ENCODE data around the gene NEK11. TPM values are rescaled to one million over a fixed set of nuclear protein-coding genes. Genes with fewer than 3 reads are reported as not detected.
A peak's percentile ranks its signal among the peaks of the same experiment; 100 is the strongest.

The NEK11 gene
- total RNA-seq, 1 donor, result 14.5 TPM

DNA sequence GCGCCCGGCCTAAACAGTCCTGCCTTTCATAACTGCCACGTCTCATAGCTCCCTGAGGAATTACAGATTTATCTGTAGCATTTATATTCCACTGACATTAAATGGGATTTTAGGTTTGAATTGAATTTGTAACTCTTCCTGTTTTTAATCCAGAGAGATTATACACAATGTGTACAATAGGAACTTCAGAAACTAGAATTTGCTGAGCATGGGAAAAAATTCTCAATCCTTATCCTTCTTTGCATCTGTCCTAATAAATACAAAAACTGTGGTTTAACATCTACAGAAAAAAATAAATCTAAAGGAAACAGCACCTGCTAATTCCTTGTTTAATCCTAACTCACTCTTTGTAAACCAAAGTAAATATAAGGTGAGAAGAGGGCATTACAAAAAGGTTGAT, 2.2 kb downstream of the NEK11 start:
- Histone ChIP-seq H3K4me1 (ENCODE audit: insufficient read depth, low read length) (peaks cover 14% of the 10 kb centered on the region), H3K36me3 (ENCODE audit: insufficient read depth, low read length) (peaks cover 7% of the 10 kb centered on the region), H4K20me1 (ENCODE audit: insufficient read depth, low read length) (no peaks in the 10 kb centered on the region), H3K27ac (ENCODE audit: low read depth, low read length) (no peak overlapping the region), H2AFZ (ENCODE audit: low read length) (no peak overlapping the region), H3K79me2 (ENCODE audit: insufficient read depth, low read length) (peaks cover 24% of the 10 kb centered on the region), H3K4me3 (ENCODE audit: insufficient read depth, low read length) (no peak overlapping the region), H3K27me3 (ENCODE audit: insufficient read depth, low read length) (no peaks in the 10 kb centered on the region), H3K9me3 (ENCODE audit: low read depth, low read length) (no peaks in the 10 kb centered on the region), H3K4me2 (ENCODE audit: insufficient read depth, low read length) (no peak overlapping the region)
- TF ChIP-seq, protein P1, sequence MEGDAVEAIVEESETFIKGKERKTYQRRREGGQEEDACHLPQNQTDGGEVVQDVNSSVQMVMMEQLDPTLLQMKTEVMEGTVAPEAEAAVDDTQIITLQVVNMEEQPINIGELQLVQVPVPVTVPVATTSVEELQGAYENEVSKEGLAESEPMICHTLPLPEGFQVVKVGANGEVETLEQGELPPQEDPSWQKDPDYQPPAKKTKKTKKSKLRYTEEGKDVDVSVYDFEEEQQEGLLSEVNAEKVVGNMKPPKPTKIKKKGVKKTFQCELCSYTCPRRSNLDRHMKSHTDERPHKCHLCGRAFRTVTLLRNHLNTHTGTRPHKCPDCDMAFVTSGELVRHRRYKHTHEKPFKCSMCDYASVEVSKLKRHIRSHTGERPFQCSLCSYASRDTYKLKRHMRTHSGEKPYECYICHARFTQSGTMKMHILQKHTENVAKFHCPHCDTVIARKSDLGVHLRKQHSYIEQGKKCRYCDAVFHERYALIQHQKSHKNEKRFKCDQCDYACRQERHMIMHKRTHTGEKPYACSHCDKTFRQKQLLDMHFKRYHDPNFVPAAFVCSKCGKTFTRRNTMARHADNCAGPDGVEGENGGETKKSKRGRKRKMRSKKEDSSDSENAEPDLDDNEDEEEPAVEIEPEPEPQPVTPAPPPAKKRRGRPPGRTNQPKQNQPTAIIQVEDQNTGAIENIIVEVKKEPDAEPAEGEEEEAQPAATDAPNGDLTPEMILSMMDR (IDR thresholded peaks at IDR 0.05; ENCODE audit: extremely low read depth, low read depth, low read length), result no peak
- no peak for DNase-seq (ENCODE audit: insufficient read length, low spot score, missing footprints)

DNA sequence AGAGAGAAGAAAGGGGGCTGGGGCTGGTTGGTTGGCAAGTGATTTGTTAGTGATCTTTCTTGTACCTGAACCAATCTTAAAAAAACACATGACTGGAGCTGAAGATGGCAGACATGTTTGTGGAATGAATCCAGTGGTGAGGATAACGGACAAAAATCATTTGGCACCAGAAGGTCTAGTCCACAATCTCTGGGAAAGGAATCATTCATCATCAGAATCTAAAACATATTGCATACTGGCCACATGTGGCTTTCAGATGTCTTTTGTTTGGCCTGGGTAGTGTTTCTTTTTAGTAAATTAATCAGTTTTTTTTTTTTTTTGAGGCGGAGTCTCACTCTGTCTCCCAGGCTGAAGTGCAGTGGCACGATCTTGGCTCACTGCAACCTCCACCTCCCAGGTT, 5.0 kb downstream of the NEK11 start:
- no peaks in the 10 kb centered on the region for H3K36me3 ChIP-seq (ENCODE audit: insufficient read depth, low read length)
- no peak overlapping the region for H3K4me3 ChIP-seq (ENCODE audit: insufficient read depth, low read length)
- H3K4me1 ChIP-seq (ENCODE audit: insufficient read depth, low read length), result peaks cover 17% of the 10 kb centered on the region
- H3K9me3 ChIP-seq (ENCODE audit: low read depth, low read length), result no peaks in the 10 kb centered on the region
- no peak overlapping the region for H3K27ac ChIP-seq (ENCODE audit: low read depth, low read length)
- no peak overlapping the region for H3K4me2 ChIP-seq (ENCODE audit: insufficient read depth, low read length)
- no peak for DNase-seq (ENCODE audit: insufficient read length, low spot score, missing footprints)
- no peak overlapping the region for H2AFZ ChIP-seq (ENCODE audit: low read length)
- H3K79me2 ChIP-seq (ENCODE audit: insufficient read depth, low read length), result peaks cover 6% of the 10 kb centered on the region
- no peaks in the 10 kb centered on the region for H3K27me3 ChIP-seq (ENCODE audit: insufficient read depth, low read length)
- TF ChIP-seq, protein P1 (IDR thresholded peaks at IDR 0.05; ENCODE audit: extremely low read depth, low read depth, low read length), result no peak
- no peaks in the 10 kb centered on the region for H4K20me1 ChIP-seq (ENCODE audit: insufficient read depth, low read length)

DNA sequence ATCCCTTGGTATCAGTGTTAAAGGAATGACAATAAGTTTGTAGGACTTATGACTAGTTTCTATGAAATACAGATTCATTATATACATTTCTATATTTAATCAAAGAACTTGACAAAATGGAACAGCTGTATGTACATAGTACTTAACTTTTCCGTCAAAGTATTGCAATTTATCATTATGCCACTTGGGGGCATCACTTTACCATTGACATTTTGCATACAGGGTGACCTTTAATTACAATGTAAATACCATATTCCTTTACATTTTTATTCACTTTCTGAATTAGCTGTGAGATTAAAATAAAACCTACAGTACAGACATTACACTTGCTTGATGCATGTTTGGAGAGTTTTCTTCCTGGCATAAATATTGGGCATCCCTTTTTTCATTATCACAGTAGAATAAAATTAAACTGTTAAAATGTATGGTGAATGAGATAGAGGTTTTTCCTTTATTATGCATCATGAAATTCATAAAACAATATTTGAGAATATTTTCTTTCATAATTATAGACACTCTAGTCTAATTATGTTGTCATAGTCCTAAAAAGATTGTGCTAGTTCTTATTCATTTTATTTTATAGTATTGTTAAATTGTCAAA, 6.9 kb downstream of the NEK11 start:
- no peak overlapping the region for H3K4me3 ChIP-seq (ENCODE audit: insufficient read depth, low read length)
- no peaks in the 10 kb centered on the region for H3K36me3 ChIP-seq (ENCODE audit: insufficient read depth, low read length)
- H2AFZ ChIP-seq (ENCODE audit: low read length), result no peak overlapping the region
- peak; percentile 65 for DNase-seq (ENCODE audit: insufficient read length, low spot score, missing footprints)
- TF ChIP-seq, protein P1 (IDR thresholded peaks at IDR 0.05; ENCODE audit: extremely low read depth, low read depth, low read length), result peak; percentile 62
- H4K20me1 ChIP-seq (ENCODE audit: insufficient read depth, low read length), result no peaks in the 10 kb centered on the region
- H3K9me3 ChIP-seq (ENCODE audit: low read depth, low read length), result no peaks in the 10 kb centered on the region
- H3K27ac ChIP-seq (ENCODE audit: low read depth, low read length), result no peak overlapping the region
- no peak overlapping the region for H3K4me2 ChIP-seq (ENCODE audit: insufficient read depth, low read length)
- no peaks in the 10 kb centered on the region for H3K79me2 ChIP-seq (ENCODE audit: insufficient read depth, low read length)
- H3K27me3 ChIP-seq (ENCODE audit: insufficient read depth, low read length), result no peaks in the 10 kb centered on the region
- peaks cover 14% of the 10 kb centered on the region for H3K4me1 ChIP-seq (ENCODE audit: insufficient read depth, low read length)

DNA sequence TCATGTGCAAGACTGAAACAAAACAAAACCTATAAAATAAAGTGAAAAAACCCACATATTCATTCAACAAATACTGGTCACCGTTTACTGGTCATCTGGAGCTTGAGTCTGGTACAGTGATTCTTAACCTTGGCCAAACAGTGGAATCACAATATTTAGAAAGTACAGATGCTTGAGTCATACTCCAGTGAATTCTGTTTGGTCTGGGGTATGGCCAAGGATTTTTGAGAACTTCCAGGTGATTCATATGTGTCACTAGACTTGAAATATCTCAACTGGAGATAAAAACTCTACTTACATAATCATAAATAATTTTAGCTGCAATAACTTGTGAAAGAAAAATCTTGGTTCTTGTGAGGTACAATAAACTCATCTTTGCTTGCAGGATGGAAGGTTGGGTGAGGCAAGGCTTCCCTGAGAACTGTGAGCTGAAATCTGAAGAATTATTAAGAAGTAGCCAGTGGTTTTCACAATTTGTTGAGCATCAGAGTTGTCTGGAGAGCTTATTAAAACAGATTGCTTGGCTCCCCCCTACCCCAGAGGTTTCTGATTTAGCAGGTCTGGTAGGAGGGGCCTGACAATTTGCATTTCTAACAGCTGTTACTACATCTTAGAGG, 9.6 kb downstream of the NEK11 start:
- TF ChIP-seq, protein P1 (IDR thresholded peaks at IDR 0.05; ENCODE audit: extremely low read depth, low read depth, low read length), result no peak
- H3K27ac ChIP-seq (ENCODE audit: low read depth, low read length), result peak overlapping the region; percentile 40
- H3K79me2 ChIP-seq (ENCODE audit: insufficient read depth, low read length), result no peaks in the 10 kb centered on the region
- H3K27me3 ChIP-seq (ENCODE audit: insufficient read depth, low read length), result no peaks in the 10 kb centered on the region
- peak overlapping the region; percentile 44 for H3K4me2 ChIP-seq (ENCODE audit: insufficient read depth, low read length)
- H3K4me1 ChIP-seq (ENCODE audit: insufficient read depth, low read length), result peaks cover 14% of the 10 kb centered on the region
- no peaks in the 10 kb centered on the region for H3K9me3 ChIP-seq (ENCODE audit: low read depth, low read length)
- H3K4me3 ChIP-seq (ENCODE audit: insufficient read depth, low read length), result no peak overlapping the region
- no peak overlapping the region for H2AFZ ChIP-seq (ENCODE audit: low read length)
- H3K36me3 ChIP-seq (ENCODE audit: insufficient read depth, low read length), result no peaks in the 10 kb centered on the region
- DNase-seq (ENCODE audit: insufficient read length, low spot score, missing footprints), result peak; percentile 77
- no peaks in the 10 kb centered on the region for H4K20me1 ChIP-seq (ENCODE audit: insufficient read depth, low read length)

All from osteoblast (primary cell).